H1 (cell line): ENCODE results near the gene PLCB4. TPM values are rescaled to one million over a fixed set of nuclear protein-coding genes. Genes with fewer than 3 reads are reported as not detected.

Experiments used
- CTCF ChIA-PET: fragments of 300-600 bp; sonication (Branson Sonifier 250); formaldehyde crosslinking; loops from one replicate; lab custom pipeline; 2021; ENCODE audit not compliant: partially characterized antibody; lab: Charles Lee
- POLR2A ChIA-PET: fragments of 300-600 bp; sonication (Branson Sonifier 250); formaldehyde crosslinking; loops from one replicate; lab custom pipeline; 2021; ENCODE audit warnings: inconsistent platforms; ENCODE audit not compliant: partially characterized antibody; lab: Charles Lee
- DNase-seq, 2 experiments: peaks; one replicate each; pipeline versions ENCODE4 v3.0.0 to v3.0.0-alpha.2; 2010 to 2022; ENCODE audit warnings: low spot score in 2 of 2, low read depth in 1 of 2, mixed read lengths in 1 of 2
- FAIRE-seq: peaks from 2 replicates; lab custom pipeline; 2011; peaks lifted over from hg19 to GRCh38; lab: Jason Lieb, UNC
- H2AFZ ChIP-seq: 2 replicates; pipeline ENCODE4 v1.8.1; 2012; ENCODE audit warnings: low read length, inconsistent platforms
- H2AK5ac ChIP-seq: 2 replicates; pipeline ENCODE4 v1.6.1; 2013; ENCODE audit warnings: low read depth, low read length
- H2BK120ac ChIP-seq: replicated peaks from 2 replicates; pipeline ENCODE3; 2013; ENCODE audit warnings: low read depth, low read length, inconsistent platforms
- H2BK12ac ChIP-seq: 2 replicates; pipeline ENCODE4 v1.6.1; 2013; ENCODE audit warnings: low read depth, low read length
- H2BK15ac ChIP-seq: 2 replicates; pipeline ENCODE4 v1.6.1; 2013; ENCODE audit warnings: low read length
- H2BK20ac ChIP-seq: 2 replicates; pipeline ENCODE4 v1.6.1; 2013; ENCODE audit warnings: low read length
- H2BK5ac ChIP-seq: 2 replicates; pipeline ENCODE4 v1.6.1; 2013; ENCODE audit warnings: low read depth, low read length
- H3K14ac ChIP-seq: 2 replicates; pipeline ENCODE4 v1.6.1; 2013; ENCODE audit warnings: inconsistent platforms; ENCODE audit not compliant: insufficient read length
- H3K18ac ChIP-seq: 2 replicates; pipeline ENCODE4 v1.6.1; 2013; ENCODE audit warnings: low read length; ENCODE audit errors: extremely low read depth
- H3K23ac ChIP-seq: 2 replicates; pipeline ENCODE4 v1.6.1; 2013; ENCODE audit warnings: inconsistent platforms; ENCODE audit not compliant: insufficient read length
- H3K23me2 ChIP-seq: 2 replicates; pipeline ENCODE4 v1.6.1; 2013; ENCODE audit warnings: low read depth, low read length
- H3K27ac ChIP-seq: 2 replicates; pipeline ENCODE4 v1.6.1; 2011; ENCODE audit warnings: low read depth, low read length, inconsistent platforms
- H3K27me3 ChIP-seq, 4 experiments: replicated peaks in 1 of 4; 1 replicate in 1 of 4; 2 replicates in 3 of 4; pipeline versions ENCODE4 v1.6.1 to v1.8.1; 2011 to 2013; ENCODE audit warnings: low read length in 3 of 4, mild to moderate bottlenecking in 3 of 4, inconsistent platforms in 2 of 4, mixed read lengths in 2 of 4, moderate library complexity in 1 of 4; ENCODE audit not compliant: control insufficient read depth in 3 of 4, insufficient read depth in 3 of 4; ENCODE audit errors: extremely low read depth in 1 of 4
- H3K36me3 ChIP-seq, 4 experiments: 2 replicates each; pipeline versions ENCODE4 v1.6.1 to v1.8.1; 2011 to 2013; ENCODE audit warnings: mild to moderate bottlenecking in 4 of 4, low read length in 3 of 4, moderate library complexity in 2 of 4, control low read depth in 1 of 4, inconsistent platforms in 1 of 4; ENCODE audit not compliant: insufficient read depth in 4 of 4, control insufficient read depth in 2 of 4
- H3K4ac ChIP-seq: replicated peaks from 2 replicates; pipeline ENCODE3; 2013; ENCODE audit warnings: low read length, low read depth, mixed read lengths, inconsistent platforms; ENCODE audit not compliant: insufficient read length
- H3K4me1 ChIP-seq, 4 experiments: replicated peaks in 1 of 4; 1 replicate in 1 of 4; 2 replicates in 3 of 4; pipeline versions ENCODE4 v1.6.1 to v1.8.1; 2011 to 2013; ENCODE audit warnings: low read length in 3 of 4, inconsistent platforms in 2 of 4, mixed read lengths in 1 of 4; ENCODE audit not compliant: insufficient read depth in 4 of 4, control insufficient read depth in 3 of 4
- H3K4me2 ChIP-seq, 2 experiments: 2 replicates each; pipeline versions ENCODE4 v1.6.1 to v1.8.1; 2011 to 2013; ENCODE audit warnings: low read depth in 2 of 2, low read length in 2 of 2, control low read depth in 1 of 2, inconsistent platforms in 1 of 2, mild to moderate bottlenecking in 1 of 2; ENCODE audit not compliant: insufficient read depth in 1 of 2
- H3K4me3 ChIP-seq, 4 experiments: fragments of 200-600, 300-600 bp in 1 of 4; sonication (generic), shearing (Covaris generic), sonication (Bioruptor Twin) in 1 of 4; 2 replicates each; pipeline versions ENCODE4 v1.5.1 to v1.8.1; 2011 to 2016; ENCODE audit warnings: low read length in 4 of 4, low read depth in 3 of 4, control low read depth in 2 of 4, inconsistent platforms in 2 of 4, mild to moderate bottlenecking in 2 of 4, mixed read lengths in 1 of 4, moderate library complexity in 1 of 4; ENCODE audit not compliant: insufficient read depth in 2 of 4; ENCODE audit errors: extremely low read depth in 1 of 4
- H3K56ac ChIP-seq: replicated peaks from 2 replicates; pipeline ENCODE3; 2013; ENCODE audit warnings: low read depth, mild to moderate bottlenecking, mixed read lengths, low read length, inconsistent platforms; ENCODE audit not compliant: insufficient read length
- H3K79me1 ChIP-seq: 2 replicates; pipeline ENCODE4 v1.6.1; 2013; ENCODE audit warnings: low read depth, low read length, control low read depth
- H3K79me2 ChIP-seq, 2 experiments: 2 replicates each; pipeline versions ENCODE4 v1.6.1 to v1.8.1; 2012 to 2013; ENCODE audit warnings: low read length in 2 of 2, mild to moderate bottlenecking in 2 of 2, inconsistent platforms in 1 of 2; ENCODE audit not compliant: insufficient read depth in 2 of 2, control insufficient read depth in 1 of 2
- H3K9ac ChIP-seq, 4 experiments: replicated peaks in 1 of 4; 1 replicate in 1 of 4; 2 replicates in 3 of 4; pipeline versions ENCODE4 v1.6.1 to v1.8.1; 2011 to 2013; ENCODE audit warnings: low read depth in 3 of 4, low read length in 3 of 4, control low read depth in 2 of 4, mild to moderate bottlenecking in 2 of 4, moderate library complexity in 2 of 4, inconsistent platforms in 1 of 4; ENCODE audit errors: extremely low read depth in 1 of 4
- H3K9me3 ChIP-seq, 2 experiments: 2 replicates each; pipeline versions ENCODE4 v1.6.1 to v1.8.1; 2012 to 2013; ENCODE audit warnings: mild to moderate bottlenecking in 2 of 2, moderate library complexity in 2 of 2, control low read depth in 1 of 2, inconsistent platforms in 1 of 2, low read depth in 1 of 2, low read length in 1 of 2, mixed read lengths in 1 of 2; ENCODE audit not compliant: insufficient read depth in 2 of 2
- H4K20me1 ChIP-seq, 2 experiments: replicated peaks in 1 of 2; 2 replicates each; pipeline versions ENCODE3 to v1.8.1; 2011 to 2013; ENCODE audit warnings: inconsistent platforms in 2 of 2, low read length in 2 of 2, mild to moderate bottlenecking in 1 of 2; ENCODE audit not compliant: insufficient read depth in 2 of 2, control insufficient read depth in 1 of 2
- H4K5ac ChIP-seq: 2 replicates; pipeline ENCODE4 v1.6.1; 2013; ENCODE audit warnings: low read length, low read depth, mixed read lengths, inconsistent platforms; ENCODE audit not compliant: insufficient read length
- H4K8ac ChIP-seq: 2 replicates; pipeline ENCODE4 v1.8.0; 2013; ENCODE audit warnings: mild to moderate bottlenecking, moderate library complexity, low read length, inconsistent platforms; ENCODE audit not compliant: insufficient read depth; ENCODE audit errors: extremely low read depth
- H4K91ac ChIP-seq: replicated peaks from 2 replicates; pipeline ENCODE3; 2013; ENCODE audit warnings: low read length, mixed read lengths, inconsistent platforms; ENCODE audit not compliant: insufficient read length
- CBX5 ChIP-seq: fragments of 300-800, 300-1000 bp; sonication (generic); IDR thresholded peaks from 2 replicates; pipeline ENCODE4 v1.7.1; 2016; ENCODE audit warnings: antibody characterized with exemption, low read length, low read depth
- HDAC6 ChIP-seq: IDR thresholded peaks from one replicate; pipeline ENCODE4 v1.7.1; 2012; ENCODE audit warnings: low read depth, mild to moderate bottlenecking, inconsistent platforms, low read length, moderate library complexity
- JUN ChIP-seq: IDR thresholded peaks from 2 replicates; pipeline ENCODE4 v1.6.1; 2011; ENCODE audit warnings: low read depth, mild to moderate bottlenecking, improper control_type of control experiment, low read length
- SIN3A ChIP-seq, 2 experiments: IDR thresholded peaks in 1 of 2; conservative IDR thresholded peaks in 1 of 2; 2 replicates each; pipeline ENCODE4 v1.6.1; 2011 to 2012; ENCODE audit warnings: low read length in 2 of 2, improper control_type of control experiment in 1 of 2, low read depth in 1 of 2, mild to moderate bottlenecking in 1 of 2
- TAF1 ChIP-seq: IDR thresholded peaks from 2 replicates; pipeline ENCODE4 v1.6.1; 2011; ENCODE audit warnings: mild to moderate bottlenecking, low read depth, low read length
- TBP ChIP-seq: IDR thresholded peaks from 2 replicates; pipeline ENCODE4 v1.6.1; 2011; ENCODE audit warnings: low read depth, low read length, improper control_type of control experiment
- WGBS, 2 experiments: shearing (Covaris generic) in 1 of 2; methylation state at CpG; one replicate each; pipeline versions ENCODE4 v1.1.6 to v1.1.7; 2013 to 2015; ENCODE audit warnings: low lambda C conversion rate in 2 of 2, mixed read lengths in 2 of 2, inconsistent platforms in 1 of 2, low coverage in 1 of 2, missing lambda C conversion rate in 1 of 2; ENCODE audit not compliant: insufficient replicate concordance in 2 of 2, insufficient coverage in 1 of 2, insufficient read length in 1 of 2; ENCODE audit errors: extremely low coverage in 1 of 2, missing lambda C conversion rate in 1 of 2; 5-methylcytosine and 5-hydroxymethylcytosine counted together
- polyA plus RNA-seq, 7 experiments: library from polyadenylated mRNA; depleted of rRNA in 3 of 7; stranded (reverse) in 5 of 7; unstranded in 2 of 7; fragments of >200 nt in 5 of 7; fragments of 200-250 nt in 2 of 7; gene quantifications; 1 replicate in 5 of 7; 2 replicates in 1 of 7; 4 replicates in 1 of 7; pipeline versions ENCODE4 v1.2.1 to v1.2.3, GENCODE V29; 2011 to 2013; ENCODE audit warnings: missing spikeins in 2 of 7, mixed read lengths in 2 of 7
- total RNA-seq: library from RNA; stranded (reverse); fragmentation: NEBNext Ultra II Directional; extraction: Animal tissue kit (Norgen Biotek cat#: 25700); gene quantifications from 2 replicates; pipeline ENCODE4 v1.2.1, GENCODE V29; 2021
- TF ChIP-seq, protein P1 (sequence below): IDR thresholded peaks from 2 replicates; pipeline ENCODE4 v1.6.1; 2012; ENCODE audit warnings: inconsistent platforms

The PLCB4 gene
- total and polyA plus RNA-seq, 2 of the 8 experiments (the other 6 are each of a cell fraction or from before 2014, with no cell fraction given), result 3.2 to 14.1 TPM

DNA sequence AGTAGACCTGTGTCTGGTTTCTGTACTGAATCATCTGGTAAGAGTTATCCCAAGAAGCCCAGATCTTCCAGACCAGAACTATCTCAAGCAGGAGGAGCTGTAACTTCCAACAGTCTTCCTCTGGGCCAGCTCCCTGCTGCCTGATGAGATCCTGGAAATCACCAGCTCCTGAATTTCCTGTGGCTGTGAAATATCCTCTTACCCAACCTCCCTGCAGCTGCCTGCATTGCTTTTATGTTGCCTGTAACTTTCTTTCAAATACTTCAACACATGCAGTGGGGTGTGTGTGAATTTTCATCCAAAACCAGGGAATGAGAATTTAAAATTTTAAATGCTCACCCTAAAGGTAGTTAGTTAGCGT lies 285.0 kb downstream of the PLCB4 start:
- no peak for TF ChIP-seq CBX5
- TF ChIP-seq SIN3A (conservative IDR thresholded peaks at IDR 0.05 in 1 of 2, IDR thresholded peaks at IDR 0.05 in 1 of 2; ENCODE audit: low read depth in 1 of 2, low read length in 2 of 2), result no peak
- no peak for TF ChIP-seq TBP
- no peak for TF ChIP-seq JUN
- TF ChIP-seq TAF1, result no peak
- TF ChIP-seq, protein P1, sequence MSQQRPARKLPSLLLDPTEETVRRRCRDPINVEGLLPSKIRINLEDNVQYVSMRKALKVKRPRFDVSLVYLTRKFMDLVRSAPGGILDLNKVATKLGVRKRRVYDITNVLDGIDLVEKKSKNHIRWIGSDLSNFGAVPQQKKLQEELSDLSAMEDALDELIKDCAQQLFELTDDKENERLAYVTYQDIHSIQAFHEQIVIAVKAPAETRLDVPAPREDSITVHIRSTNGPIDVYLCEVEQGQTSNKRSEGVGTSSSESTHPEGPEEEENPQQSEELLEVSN, result no peak
- no peak for TF ChIP-seq HDAC6
- POLR2A ChIA-PET, result no interaction called here
- H3K18ac ChIP-seq, result no peak overlapping the region
- no peak overlapping the region for H2BK5ac ChIP-seq
- H2BK20ac ChIP-seq, result no peak overlapping the region
- no peaks in the 10 kb centered on the region; a peak in 1 of 4 replicates for H3K79me2 ChIP-seq
- H3K4ac ChIP-seq, result no peak overlapping the region
- no peak overlapping the region for H2BK15ac ChIP-seq
- H2BK120ac ChIP-seq, result no peak overlapping the region
- no peak overlapping the region for H3K4me2 ChIP-seq
- H3K27ac ChIP-seq, result no peak overlapping the region
- H4K91ac ChIP-seq, result no peak overlapping the region
- H4K8ac ChIP-seq, result no peak overlapping the region
- H3K79me1 ChIP-seq, result no peaks in the 10 kb centered on the region
- no peak overlapping the region for H3K9ac ChIP-seq
- H3K36me3 ChIP-seq, result no peaks in the 10 kb centered on the region
- no peaks in the 10 kb centered on the region for H3K4me1 ChIP-seq
- H3K27me3 ChIP-seq, result no peaks in the 10 kb centered on the region
- H3K9me3 ChIP-seq, result no peaks in the 10 kb centered on the region
- H2AK5ac ChIP-seq, result no peak overlapping the region
- CTCF ChIA-PET, result interaction anchor here (0.7 to 1.7 kb wide), 6 partner anchors 10 to 1112 kb away, joined by 3 to 4 read pairs (median 4); no protein-coding TSS in a partner anchor
- H3K23me2 ChIP-seq, result no peaks in the 10 kb centered on the region
- H3K23ac ChIP-seq, result no peak overlapping the region
- H2BK12ac ChIP-seq, result no peak overlapping the region
- no peak overlapping the region for H2AFZ ChIP-seq
- H3K4me3 ChIP-seq, result no peak overlapping the region
- DNase-seq, result no peak
- 90% methylated on average over 1 of the region's 1 CpG; no CpG with 5 or more reads in 1 of the 2 experiments for WGBS, 2 experiments
- H3K56ac ChIP-seq, result no peak overlapping the region
- H4K5ac ChIP-seq, result no peak overlapping the region
- H4K20me1 ChIP-seq, result no peaks in the 10 kb centered on the region
- no peak overlapping the region for H3K14ac ChIP-seq
- FAIRE-seq, result no peak
